Right lobe of liver (tissue), 6 donors: ENCODE measurements around the gene RGS6. TPM values are rescaled to one million over a fixed set of nuclear protein-coding genes. Genes with fewer than 3 reads are reported as not detected.

Experiments
- ATAC-seq, 4 donors: fragments of 200-7000 bp; cut with Tn5 transposase; one replicate each; pipeline ENCODE4 v1.9.1; 2020; ENCODE audit warnings: mild to moderate bottlenecking in 4 of 4, moderate library complexity in 4 of 4
- DNase-seq, 3 donors: peaks; one replicate each; pipeline ENCODE4 v3.0.0-alpha.2; 2020
- H3K27ac ChIP-seq, 3 donors: fragments of 200-600 bp; one replicate each; pipeline ENCODE4 v1.8.0; 2022
- H3K27me3 ChIP-seq, 2 donors: fragments of 200-600 bp; one replicate each; pipeline ENCODE4 v1.8.0; 2022
- H3K36me3 ChIP-seq, 4 donors: fragments of 200-600 bp; sonication (generic) in 1 of 4; one replicate each; pipeline versions ENCODE4 v1.5.1 to v1.8.0; 2017 to 2022; ENCODE audit warnings: control low read depth in 1 of 4
- H3K4me1 ChIP-seq, 4 donors: fragments of 200-600 bp; sonication (generic) in 1 of 4; one replicate each; pipeline versions ENCODE4 v1.5.1 to v1.8.0; 2017 to 2022; ENCODE audit warnings: control low read depth in 1 of 4
- H3K4me3 ChIP-seq, 3 donors: fragments of 200-600 bp; one replicate each; pipeline ENCODE4 v1.8.0; 2022
- H3K9me3 ChIP-seq, 4 donors: fragments of 200-600 bp; sonication (generic) in 1 of 4; one replicate each; pipeline versions ENCODE4 v1.5.1 to v1.8.0; 2017 to 2022; ENCODE audit warnings: control low read depth in 1 of 4
- POLR2A ChIP-seq: fragments of 450-650 bp; IDR thresholded peaks from one replicate; pipeline ENCODE4 v1.6.1; 2017; ENCODE audit warnings: antibody characterized with exemption, mild to moderate bottlenecking
- WGBS: methylation state at CpG from one replicate; pipeline ENCODE4 v1.1.6; 2018; ENCODE audit warnings: low coverage, low lambda C conversion rate; ENCODE audit not compliant: insufficient coverage; ENCODE audit errors: missing lambda C conversion rate; 5-methylcytosine and 5-hydroxymethylcytosine counted together
- intact Hi-C, 2 donors: fragments of 100-400 bp; cut with DNase I; formaldehyde crosslinking; loops; one replicate each; pipeline versions ENCODE4 v1.11.2 to v1.14.1; 2022
- total RNA-seq, 6 experiments: library from RNA; depleted of rRNA in 2 of 6; stranded (reverse); fragments of >200 nt in 2 of 6; fragmentation: NEBNext Ultra II Directional in 3 of 6; extraction: Animal tissue kit (Norgen Biotek cat#: 25700) in 3 of 6; gene quantifications; one replicate each; pipeline versions ENCODE4 v1.1.0 to v1.2.4, GENCODE V29; 2016 to 2023
- TF ChIP-seq, protein P1 (sequence below), 4 donors: fragments of 200-600 bp in 3 of 4; fragments of 450-650 bp in 1 of 4; IDR thresholded peaks; one replicate each; pipeline versions ENCODE4 v1.5.1 to v1.8.0; 2016 to 2022; ENCODE audit warnings: antibody characterized with exemption in 4 of 4, mild to moderate bottlenecking in 2 of 4
- donor health status: DM: no; HTN: yes; CAD: no.
- donor health status: DM: no; HTN: no; CAD: no.
- donor health status: DM: no; HTN: no; CAD: no.
- donor health status: DM: no; HTN: yes; CAD: no.
- donor health status: DM: no; HTN: yes; CAD: no.

Gene RGS6
- total RNA-seq, 6 experiments from 2014 or later: 0.07 TPM; not detected in 5

DNA sequence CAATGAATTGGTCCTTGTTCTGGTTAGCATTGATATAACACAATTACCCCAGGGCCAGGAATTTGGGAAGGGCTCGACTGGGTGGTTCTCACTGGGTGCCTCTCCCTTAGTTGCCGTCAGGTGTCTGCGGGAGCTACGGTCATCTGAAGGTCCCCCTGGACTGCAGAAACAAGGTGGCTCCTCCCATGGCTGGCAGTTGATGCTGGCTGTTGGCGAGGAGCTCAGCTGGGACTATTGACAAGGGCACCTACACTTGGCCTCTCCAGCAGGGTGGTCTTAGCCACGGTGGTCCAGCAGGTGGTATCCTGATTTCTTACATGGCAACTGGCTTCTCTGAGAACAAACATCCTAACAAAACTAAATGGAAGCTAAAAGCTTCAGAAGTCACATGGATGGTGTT, 41.0 kb upstream of the RGS6 start:
- DNase-seq (no peak), ATAC-seq (no peak)
- Histone ChIP-seq H3K27me3 (no peaks in the 10 kb centered on the region), H3K27ac (no peak overlapping the region), H3K36me3 (no peaks in the 10 kb centered on the region), H3K4me3 (no peak overlapping the region), H3K4me1 (no peaks in the 10 kb centered on the region), H3K9me3 (no peaks in the 10 kb centered on the region)
- intact Hi-C loops: no loop called here
- TF ChIP-seq POLR2A: no peak
- TF ChIP-seq, protein P1, sequence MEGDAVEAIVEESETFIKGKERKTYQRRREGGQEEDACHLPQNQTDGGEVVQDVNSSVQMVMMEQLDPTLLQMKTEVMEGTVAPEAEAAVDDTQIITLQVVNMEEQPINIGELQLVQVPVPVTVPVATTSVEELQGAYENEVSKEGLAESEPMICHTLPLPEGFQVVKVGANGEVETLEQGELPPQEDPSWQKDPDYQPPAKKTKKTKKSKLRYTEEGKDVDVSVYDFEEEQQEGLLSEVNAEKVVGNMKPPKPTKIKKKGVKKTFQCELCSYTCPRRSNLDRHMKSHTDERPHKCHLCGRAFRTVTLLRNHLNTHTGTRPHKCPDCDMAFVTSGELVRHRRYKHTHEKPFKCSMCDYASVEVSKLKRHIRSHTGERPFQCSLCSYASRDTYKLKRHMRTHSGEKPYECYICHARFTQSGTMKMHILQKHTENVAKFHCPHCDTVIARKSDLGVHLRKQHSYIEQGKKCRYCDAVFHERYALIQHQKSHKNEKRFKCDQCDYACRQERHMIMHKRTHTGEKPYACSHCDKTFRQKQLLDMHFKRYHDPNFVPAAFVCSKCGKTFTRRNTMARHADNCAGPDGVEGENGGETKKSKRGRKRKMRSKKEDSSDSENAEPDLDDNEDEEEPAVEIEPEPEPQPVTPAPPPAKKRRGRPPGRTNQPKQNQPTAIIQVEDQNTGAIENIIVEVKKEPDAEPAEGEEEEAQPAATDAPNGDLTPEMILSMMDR (IDR thresholded peaks at IDR 0.05): no peak
- 61% methylated on average over 5 of the region's 6 CpGs for WGBS

DNA sequence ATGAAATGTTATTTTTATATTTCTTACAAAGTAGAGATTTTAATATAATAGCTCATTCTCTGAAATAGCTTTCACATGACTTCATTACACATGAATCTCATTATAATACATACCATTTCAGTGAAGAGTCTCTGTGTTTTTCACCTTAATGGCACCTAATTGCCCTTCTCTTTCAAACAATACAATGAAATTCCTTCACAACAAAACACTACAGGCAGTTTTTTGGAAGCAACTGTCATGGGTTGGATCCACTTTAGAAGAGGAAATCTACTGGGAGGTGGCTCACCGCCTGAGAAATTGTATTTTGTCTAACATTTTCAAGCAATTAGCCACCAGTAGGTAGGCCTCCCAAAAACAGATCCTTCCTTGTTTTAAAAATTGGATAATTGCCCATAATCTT, 40.3 kb upstream of the RGS6 start:
- no peak for ATAC-seq

DNA sequence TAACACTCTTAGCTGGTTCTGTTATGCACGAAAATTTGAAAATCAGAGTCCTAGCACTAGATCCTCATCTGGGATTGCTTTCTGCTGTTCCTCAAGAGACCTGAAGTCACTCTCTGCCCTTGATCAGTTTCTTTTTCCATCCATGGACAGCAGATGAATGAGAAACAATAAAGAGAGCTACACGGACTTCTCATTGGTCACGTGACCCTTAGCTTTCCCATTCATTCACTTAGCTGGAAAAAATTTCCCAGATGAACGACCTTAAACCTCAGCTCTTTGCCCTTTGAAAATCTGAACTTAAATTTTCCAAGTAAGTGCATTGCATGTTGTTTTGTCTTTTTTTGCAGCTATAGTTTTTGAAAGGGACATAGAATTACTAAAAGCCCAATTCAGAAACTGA, 27.2 kb upstream of the RGS6 start:
- H3K27ac ChIP-seq: no peak overlapping the region
- H3K9me3 ChIP-seq: no peaks in the 10 kb centered on the region
- ATAC-seq (no peak), DNase-seq (no peak)
- no peak overlapping the region for H3K4me3 ChIP-seq
- no peak for TF ChIP-seq POLR2A
- TF ChIP-seq, protein P1 (IDR thresholded peaks at IDR 0.05): no peak
- H3K27me3 ChIP-seq: no peaks in the 10 kb centered on the region
- H3K4me1 ChIP-seq: no peaks in the 10 kb centered on the region
- intact Hi-C loops: no loop called here
- no peaks in the 10 kb centered on the region for H3K36me3 ChIP-seq
- WGBS: 40% methylated on average over 4 of the region's 4 CpGs

More for the DNA sequence above, 40.3 kb upstream of the RGS6 start:
- no peak overlapping the region for H3K4me3 ChIP-seq
- no peaks in the 10 kb centered on the region for H3K27me3 ChIP-seq
- no peak for DNase-seq
- no peaks in the 10 kb centered on the region for H3K36me3 ChIP-seq
- no peak overlapping the region for H3K27ac ChIP-seq
- no peak for TF ChIP-seq POLR2A
- TF ChIP-seq, protein P1 (IDR thresholded peaks at IDR 0.05): no peak
- H3K4me1 ChIP-seq: no peaks in the 10 kb centered on the region
- WGBS: 80% methylated on average over 1 of the region's 1 CpG
- intact Hi-C loops: no loop called here
- H3K9me3 ChIP-seq: no peaks in the 10 kb centered on the region

DNA sequence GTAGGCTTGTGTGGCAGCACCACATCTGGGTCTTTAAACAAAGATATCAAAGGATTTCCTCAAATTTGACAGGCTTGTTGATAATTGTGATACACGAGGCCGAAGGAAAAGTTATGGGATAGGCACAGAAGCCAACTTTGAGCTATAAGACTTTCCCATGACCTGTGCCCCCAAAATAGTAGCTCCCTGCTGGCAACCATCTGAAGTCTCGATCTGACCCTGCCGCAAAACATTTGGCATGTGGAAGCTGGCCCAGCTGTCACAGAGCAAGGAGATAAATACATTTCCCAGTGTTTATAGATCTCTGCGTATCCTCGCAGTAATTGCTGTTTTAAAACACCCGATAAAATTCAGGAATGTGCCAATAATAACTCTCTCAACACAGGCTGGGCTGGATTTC, 26.4 kb upstream of the RGS6 start:
- H3K4me1 ChIP-seq: no peaks in the 10 kb centered on the region
- intact Hi-C loops: no loop called here
- H3K27ac ChIP-seq: no peak overlapping the region
- no peaks in the 10 kb centered on the region for H3K36me3 ChIP-seq
- H3K27me3 ChIP-seq: no peaks in the 10 kb centered on the region
- no peak for DNase-seq
- no peaks in the 10 kb centered on the region for H3K9me3 ChIP-seq
- WGBS: 44% methylated on average over 7 of the region's 7 CpGs
- no peak overlapping the region for H3K4me3 ChIP-seq
- ATAC-seq: no peak
- TF ChIP-seq POLR2A: no peak
- TF ChIP-seq, protein P1 (IDR thresholded peaks at IDR 0.05): no peak
